NCI-H2196 treated with DMSO at 0.1 percent for 48 hours (cell line): ENCODE measurements around the gene KMT2D.

ENCODE experiments used
- DNase-seq: peaks from one replicate; lab custom pipeline; 2025; ENCODE audit not compliant: unreplicated experiment; lab: John Stamatoyannopoulos, UW

KMT2D gene

DNA sequence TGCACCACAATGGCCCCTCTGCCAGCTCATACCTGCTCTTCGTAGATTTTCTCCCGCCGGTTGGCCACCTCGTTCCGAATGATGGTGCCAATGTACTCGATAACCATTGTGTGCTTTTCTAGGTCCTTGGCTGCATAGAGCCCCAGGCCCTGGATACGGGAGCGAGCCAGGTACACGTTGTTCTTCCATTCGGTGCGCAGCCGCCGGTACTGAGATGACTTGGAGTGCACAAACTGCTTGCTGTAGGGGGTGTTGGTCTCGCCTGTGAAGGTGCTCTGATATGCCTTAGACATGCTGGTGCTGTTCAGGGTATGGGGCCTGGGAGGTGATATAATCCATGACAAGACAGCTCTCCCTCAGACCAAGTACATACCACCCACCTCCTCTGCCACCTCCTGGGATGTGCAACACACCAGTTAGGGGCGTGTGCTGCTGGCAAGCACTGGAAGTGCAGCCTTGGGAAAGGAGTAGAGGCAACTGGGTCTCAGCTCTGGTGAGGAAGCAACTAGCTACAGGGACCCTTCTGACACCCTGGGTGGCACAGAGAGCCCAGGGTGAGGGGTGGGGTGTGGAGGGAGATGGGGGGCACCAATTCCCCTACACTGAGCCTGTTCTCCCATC, 37.9 kb downstream of the KMT2D start:
- no peak for DNase-seq

DNA sequence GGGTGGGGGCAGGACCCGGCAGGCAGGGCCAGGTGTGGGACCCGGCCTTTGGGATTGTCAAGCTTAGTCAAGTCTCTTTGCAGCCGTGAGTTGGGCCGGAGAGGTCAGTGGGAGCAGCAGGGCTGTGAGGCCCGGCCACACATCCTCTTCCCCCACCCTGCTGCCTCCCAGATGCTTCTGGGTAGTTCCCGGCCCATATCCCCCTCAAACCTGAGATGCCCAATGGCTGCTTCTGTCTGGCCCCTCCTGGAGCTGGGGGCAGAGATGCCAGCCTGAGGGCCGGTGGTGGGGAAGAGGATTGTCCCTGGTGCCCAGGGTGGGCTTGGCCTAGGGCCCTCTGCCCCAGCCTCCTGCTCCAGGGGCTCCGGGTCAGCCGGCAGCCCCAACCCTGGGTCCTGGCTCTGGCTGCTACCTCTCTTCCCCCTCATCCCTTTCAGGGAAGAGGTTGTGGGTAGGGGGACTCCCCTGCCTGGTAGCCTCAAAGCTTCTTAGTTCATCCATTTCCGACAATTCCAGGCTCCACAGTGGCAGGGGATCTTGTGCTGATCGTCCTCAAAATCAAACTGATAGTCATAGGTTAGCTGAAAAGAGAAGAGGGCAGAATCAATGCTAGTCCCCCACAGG, 39.2 kb downstream of the KMT2D start:
- no peak for DNase-seq

DNA sequence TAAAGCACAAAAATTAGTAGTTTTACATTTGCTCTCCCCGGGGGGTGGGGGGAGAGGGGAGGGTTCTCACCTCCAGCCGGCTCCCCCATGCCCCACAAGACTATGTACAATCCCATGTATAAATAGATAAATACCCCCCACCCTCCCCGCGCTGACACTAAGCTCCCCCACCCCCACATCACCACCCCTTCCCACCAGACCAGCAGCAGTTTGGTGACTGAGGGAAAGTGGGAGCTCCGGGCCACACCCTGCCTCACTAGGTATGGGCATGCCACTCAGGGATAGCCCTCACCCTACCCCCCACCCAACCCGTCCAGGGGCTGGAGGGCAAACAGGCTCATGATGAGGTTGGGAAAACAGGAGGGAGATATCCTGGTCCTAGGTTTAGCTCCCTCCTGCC, 40.2 kb downstream of the KMT2D start:
- no peak for DNase-seq

DNA sequence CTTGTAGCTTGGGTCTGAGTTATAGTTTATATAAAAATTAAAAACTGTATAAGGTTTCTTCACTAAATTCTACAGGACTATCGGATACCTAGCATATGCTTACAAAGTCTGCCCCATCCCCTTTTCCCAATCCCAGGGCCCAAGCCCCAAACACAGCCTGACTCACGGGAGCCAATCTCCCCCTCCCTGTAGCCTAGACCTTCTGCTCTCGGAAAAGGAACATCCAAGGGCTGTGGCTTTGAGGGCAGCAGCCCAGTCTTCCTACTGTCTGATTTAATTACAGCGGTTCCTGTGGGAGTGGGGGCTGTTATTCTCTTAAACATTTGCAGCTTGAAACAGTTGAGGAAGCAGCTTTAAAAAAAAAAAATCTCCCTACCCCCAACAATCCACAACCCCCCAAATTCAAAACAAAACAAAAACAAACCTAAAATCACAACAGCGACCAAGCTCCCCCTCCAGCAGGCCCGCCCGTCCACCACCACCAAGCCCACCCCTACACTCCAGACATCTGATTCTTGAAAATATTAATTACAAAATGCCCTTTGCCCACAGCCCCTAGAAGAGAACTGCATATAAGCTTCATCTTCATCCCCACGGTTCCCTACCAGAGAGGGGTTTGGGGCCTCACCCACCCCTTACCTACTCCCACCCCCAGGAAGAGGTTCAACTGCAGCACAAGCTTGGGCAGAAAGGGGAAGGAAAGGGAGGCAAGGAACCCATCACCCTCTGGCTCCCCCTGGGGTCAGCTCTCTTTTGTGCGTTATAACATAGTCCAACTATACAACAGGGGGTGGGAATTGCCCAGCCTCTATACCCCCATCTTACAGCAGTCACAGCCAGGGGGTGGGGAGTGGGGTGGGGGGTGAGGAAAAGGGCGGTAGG, 40.9 kb downstream of the KMT2D start:
- DNase-seq: no peak

DNA sequence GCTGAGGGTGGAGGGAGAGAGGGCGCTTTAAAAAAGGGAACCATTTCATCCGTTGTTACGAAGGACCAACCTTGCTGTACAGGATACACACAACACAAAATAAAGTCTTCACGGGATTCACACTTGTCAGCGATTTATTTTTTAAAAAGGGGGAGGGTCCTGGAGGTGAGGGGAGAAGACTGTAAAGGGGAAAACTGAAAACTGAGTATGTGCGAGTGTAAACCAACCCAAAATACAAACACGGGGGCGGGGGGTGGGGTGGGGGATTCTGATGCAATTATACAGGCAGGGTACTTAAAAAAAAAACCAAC, 41.5 kb downstream of the KMT2D start:
- DNase-seq: no peak

DNA sequence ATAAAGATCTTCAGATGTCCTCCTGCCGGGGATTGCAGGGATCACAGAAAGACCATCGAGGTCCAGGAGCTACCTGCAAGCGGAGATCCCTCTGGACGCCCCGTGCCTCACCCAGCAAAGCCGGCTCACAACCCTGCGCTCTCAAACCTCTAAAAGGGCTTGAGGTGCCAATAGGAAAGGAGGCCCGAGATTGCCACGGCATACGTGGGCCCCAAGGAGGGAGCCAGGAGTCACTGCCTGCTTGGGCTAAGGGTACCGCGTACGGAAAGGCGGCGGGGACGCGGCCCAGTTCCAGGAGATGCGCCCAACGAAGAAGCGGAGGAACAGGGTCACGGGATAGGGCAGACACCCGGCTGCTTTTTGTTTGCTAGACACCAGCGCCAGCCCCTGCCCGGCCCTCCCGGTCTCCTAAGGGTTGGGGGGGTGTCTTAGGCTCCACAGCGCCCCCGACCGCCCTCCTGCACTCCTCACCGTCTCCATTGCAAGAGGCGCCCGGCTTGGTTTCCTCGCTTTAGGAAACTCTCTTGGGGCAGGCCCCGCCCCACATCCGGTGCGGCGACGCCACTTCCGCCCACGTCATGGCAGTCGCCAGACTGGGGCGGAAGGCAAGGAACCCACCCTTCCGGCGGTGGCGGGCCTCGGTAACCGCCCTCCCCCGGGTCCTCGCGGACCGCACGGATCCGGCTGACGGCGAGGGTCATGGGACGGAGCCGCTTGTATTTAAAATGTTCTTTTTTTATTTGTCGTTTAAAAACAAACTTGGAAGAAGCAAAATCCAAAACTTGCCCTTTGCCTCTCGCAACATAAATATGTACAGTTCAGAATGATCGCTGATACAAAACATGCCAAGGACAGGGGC, 42.1 kb downstream of the KMT2D start, which contains the start of gene PRKAG1:
Gene PRKAG1, minus strand, starts transcription at position 516 of the 859 bp plus-strand sequence. Its CDS starts 36 bp downstream, at position 480.
- DNase-seq: peak; percentile 86

DNA sequence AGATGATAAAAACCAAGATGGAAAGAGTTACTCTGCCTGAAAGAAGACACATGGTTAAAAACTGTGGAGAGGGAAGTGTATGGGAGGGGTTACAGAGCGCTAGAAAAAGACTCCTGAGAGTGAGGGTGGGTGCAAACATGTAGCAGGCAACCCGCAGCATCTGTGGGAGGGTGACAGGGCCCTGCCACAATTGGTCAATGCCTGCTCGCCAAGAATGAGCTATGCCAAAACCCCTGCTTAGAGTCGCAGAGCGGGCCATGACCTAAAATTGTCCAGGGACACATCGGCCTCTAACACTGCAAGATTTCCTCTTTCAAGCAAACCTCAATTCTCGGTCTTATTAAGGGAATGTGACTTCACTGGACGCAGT, 42.7 kb downstream of the KMT2D start:
- DNase-seq: no peak

DNA sequence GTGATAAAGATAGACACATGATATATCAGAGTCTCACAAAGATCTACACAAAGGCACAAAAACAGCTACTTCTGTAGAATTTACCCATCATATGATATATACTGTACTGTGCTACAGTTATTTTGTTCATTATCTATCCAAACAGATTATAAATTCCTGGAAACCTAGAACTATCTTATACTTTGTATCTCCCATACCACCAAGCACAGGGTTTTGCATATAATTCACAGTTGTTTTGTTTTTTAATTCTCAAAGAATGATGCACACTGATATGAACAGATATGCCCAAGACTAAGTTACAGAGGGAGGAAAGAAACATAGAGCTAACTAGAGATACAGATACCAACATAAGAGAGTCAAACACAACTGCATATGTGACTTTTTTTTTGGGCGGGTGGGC, 45.4 kb downstream of the KMT2D start:
- DNase-seq: no peak

DNA sequence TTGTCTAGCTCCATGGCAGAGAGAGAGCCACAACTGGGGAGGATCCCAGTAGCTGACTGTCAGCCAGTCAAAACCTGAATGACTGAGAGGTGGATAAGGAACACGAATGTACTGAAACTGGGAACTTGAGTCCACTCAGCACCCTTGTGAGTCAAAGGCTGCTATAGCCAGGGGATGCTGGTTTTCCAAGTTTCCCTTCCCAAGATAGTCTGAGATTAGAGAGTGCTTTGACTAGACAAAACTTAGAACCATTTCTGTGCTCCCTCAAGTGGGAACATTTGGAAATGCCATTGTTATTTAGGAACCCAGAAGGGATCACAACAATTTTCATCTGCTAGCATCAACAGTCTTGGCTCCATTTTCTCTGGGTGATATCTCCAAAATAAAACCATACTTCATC, 46.0 kb downstream of the KMT2D start:
- DNase-seq: no peak

DNA sequence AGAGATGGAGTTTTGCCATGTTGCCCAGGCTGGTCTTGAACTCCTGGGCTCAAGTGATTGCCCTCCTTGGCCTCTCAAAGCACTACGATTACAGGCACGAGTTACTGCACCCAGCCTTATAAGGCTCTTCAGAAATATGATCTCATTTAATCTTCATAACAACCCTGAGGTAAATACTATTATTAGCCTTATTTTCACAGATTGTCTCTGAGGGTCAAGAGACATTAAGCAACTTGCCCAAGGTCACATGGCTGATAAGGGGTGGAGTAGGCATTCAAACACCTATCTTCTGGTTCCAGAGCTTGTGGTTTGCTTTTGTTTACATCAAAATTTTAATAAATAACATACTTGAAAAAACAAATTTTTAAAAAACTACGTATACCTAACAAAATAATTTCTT, 47.2 kb downstream of the KMT2D start:
- no peak for DNase-seq

DNA sequence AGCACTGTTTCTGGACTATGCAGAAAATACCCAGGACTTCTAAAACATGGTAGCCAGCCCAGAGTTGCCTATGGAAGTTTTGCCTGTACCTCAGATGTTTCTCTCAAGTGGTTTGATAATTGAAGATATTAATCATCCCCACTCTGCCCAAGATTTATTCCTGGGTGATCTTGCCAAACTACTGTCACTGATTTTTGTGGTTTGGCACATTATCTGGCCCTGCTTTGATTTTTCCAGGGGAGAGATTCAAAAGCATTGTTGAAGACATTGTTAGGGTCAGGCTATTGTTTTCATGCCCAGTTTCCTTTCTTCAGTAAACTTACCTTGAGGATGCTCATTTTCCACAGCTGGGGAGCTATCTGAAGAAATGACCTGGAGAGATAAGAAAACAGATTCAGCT, 47.9 kb downstream of the KMT2D start:
- no peak for DNase-seq
